GM12892 (cell line): ENCODE measurements around the gene COPS4.
A peak's percentile ranks its signal among the peaks of the same experiment; 100 is the strongest.

ENCODE experiments used
- POLR2A ChIP-seq: IDR thresholded peaks from 2 replicates; pipeline ENCODE4 v1.6.1; 2011; ENCODE audit warnings: low read depth, low read length, control low read depth
- TAF1 ChIP-seq: IDR thresholded peaks from 2 replicates; pipeline ENCODE4 v1.6.1; 2011; ENCODE audit warnings: low read depth, mild to moderate bottlenecking, control low read depth, low read length, borderline replicate concordance

DNA sequence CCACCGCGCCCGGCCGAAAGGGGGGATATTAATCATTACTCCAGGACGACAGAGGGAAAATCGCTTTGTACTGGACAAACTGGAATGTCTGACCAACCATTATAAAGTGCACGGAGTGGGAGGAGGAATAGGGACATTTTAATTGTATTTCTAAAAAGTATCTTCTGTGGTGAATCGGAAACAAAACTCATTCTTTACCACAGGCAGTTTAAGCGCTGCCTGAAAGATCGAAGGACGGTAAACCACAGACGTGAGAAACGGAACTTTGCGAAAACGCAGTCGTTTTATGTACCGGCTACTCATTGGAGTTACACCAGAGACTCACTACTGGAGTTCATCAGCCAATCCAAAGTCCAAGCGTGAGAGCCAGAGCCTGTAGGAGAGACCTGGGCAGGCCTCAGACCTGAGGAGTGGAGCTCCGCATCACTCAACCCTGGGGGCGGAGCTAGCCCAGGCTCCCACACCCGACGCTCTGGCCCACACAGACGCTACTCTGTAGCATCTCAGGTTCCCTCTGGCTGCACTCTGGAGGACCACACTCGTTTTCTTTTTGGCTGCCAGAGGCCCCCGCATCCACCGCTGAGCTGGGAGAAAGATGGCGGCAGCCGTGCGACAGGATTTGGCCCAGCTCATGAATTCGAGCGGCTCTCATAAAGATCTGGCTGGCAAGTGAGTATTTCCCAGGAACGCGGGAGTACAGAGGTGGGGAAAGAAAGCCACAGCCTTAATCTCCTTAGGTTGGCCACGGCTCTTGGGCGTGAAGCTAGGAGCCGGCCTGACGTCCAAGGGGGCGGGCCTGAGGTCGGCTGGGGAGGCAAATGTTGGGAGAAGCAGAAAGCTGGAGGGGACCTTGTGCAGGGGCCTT lies at the start of gene COPS4:
- TF ChIP-seq POLR2A (peak; percentile 61; the same call in 1 of the 2 replicates), TAF1 (peak; percentile 89)
